SK-N-SH (cell line): ENCODE results near the gene MMP14. TPM values are rescaled to one million over a fixed set of nuclear protein-coding genes. Genes with fewer than 3 reads are reported as not detected.

Experiments used
- CTCF ChIA-PET: fragments of 300-600, 350-600 bp; formaldehyde crosslinking; extraction: SDS; loops from one replicate; lab custom pipeline; 2021; lab: Yijun Ruan, JAX
- POLR2A ChIA-PET: fragments of 350-600 bp; sonication (Branson Sonifier 250); formaldehyde crosslinking; extraction: SDS; loops from one replicate; lab custom pipeline; 2020; ENCODE audit warnings: antibody characterized with exemption, inconsistent platforms; lab: Yijun Ruan, JAX
- DNase-seq: peaks from one replicate; pipeline ENCODE4 v3.0.0; 2012
- H2AFZ ChIP-seq: fragments of 200-600 bp; sonication (generic); 2 replicates; pipeline ENCODE4 v1.8.1; 2016; ENCODE audit warnings: antibody characterized with exemption, mild to moderate bottlenecking, low read depth
- H3F3A ChIP-seq: fragments of 200-600 bp; sonication (generic); replicated peaks from 2 replicates; pipeline ENCODE3; 2016; ENCODE audit warnings: antibody characterized with exemption, mild to moderate bottlenecking; ENCODE audit not compliant: insufficient read depth
- H3K27ac ChIP-seq, 2 experiments: fragments of 200-500 bp in 1 of 2; fragments of 200-600 bp in 1 of 2; sonication (Bioruptor generic) in 1 of 2; sonication (generic), shearing (Covaris generic) in 1 of 2; 2 replicates each; pipeline versions ENCODE4 v1.5.1 to v1.6.1; 2014 to 2016; ENCODE audit warnings: low read depth in 2 of 2, inconsistent platforms in 1 of 2, low read length in 1 of 2, mild to moderate bottlenecking in 1 of 2, mixed read lengths in 1 of 2
- H3K27me3 ChIP-seq: fragments of 200-600 bp; sonication (generic), shearing (Covaris generic); 2 replicates; pipeline ENCODE4 v1.6.1; 2016; ENCODE audit warnings: mixed run types; ENCODE audit not compliant: insufficient read depth
- H3K36me3 ChIP-seq, 2 experiments: fragments of 200-500 bp in 1 of 2; fragments of 200-600 bp in 1 of 2; sonication (Bioruptor generic) in 1 of 2; sonication (generic) in 1 of 2; replicated peaks in 1 of 2; 2 replicates each; pipeline versions ENCODE3 to v1.5.1; 2014 to 2016; ENCODE audit warnings: low read length in 1 of 2, mild to moderate bottlenecking in 1 of 2; ENCODE audit not compliant: insufficient read depth in 2 of 2, control insufficient read depth in 1 of 2
- H3K4me1 ChIP-seq, 2 experiments: fragments of 200-500 bp in 1 of 2; fragments of 200-600 bp in 1 of 2; sonication (Bioruptor generic) in 1 of 2; sonication (generic), shearing (Covaris generic) in 1 of 2; 2 replicates each; pipeline versions ENCODE4 v1.5.1 to v1.6.1; 2014 to 2016; ENCODE audit warnings: low read depth in 1 of 2, low read length in 1 of 2, mixed run types in 1 of 2; ENCODE audit not compliant: insufficient read depth in 2 of 2, control insufficient read depth in 1 of 2
- H3K4me2 ChIP-seq: fragments of 200-600 bp; sonication (generic), shearing (Covaris generic); 2 replicates; pipeline ENCODE4 v1.6.1; 2017; ENCODE audit warnings: mixed run types
- H3K4me3 ChIP-seq, 2 experiments: fragments of 200-500 bp in 1 of 2; fragments of 200-600 bp in 1 of 2; sonication (Bioruptor generic) in 1 of 2; sonication (generic), shearing (Covaris generic) in 1 of 2; 2 replicates each; pipeline versions ENCODE4 v1.5.1 to v1.8.1; 2014 to 2016; ENCODE audit warnings: low read depth in 2 of 2, inconsistent platforms in 1 of 2, low read length in 1 of 2, mild to moderate bottlenecking in 1 of 2, mixed read lengths in 1 of 2, moderate library complexity in 1 of 2
- H3K79me2 ChIP-seq: fragments of 200-600 bp; sonication (generic); 2 replicates; pipeline ENCODE4 v1.8.1; 2017; ENCODE audit warnings: mild to moderate bottlenecking; ENCODE audit not compliant: insufficient read depth
- H3K9ac ChIP-seq: fragments of 200-600 bp; sonication (generic); 2 replicates; pipeline ENCODE4 v1.6.1; 2017; ENCODE audit warnings: mixed run types
- H3K9me2 ChIP-seq: fragments of 200-600 bp; sonication (generic); 2 replicates; pipeline ENCODE4 v1.6.1; 2017; ENCODE audit warnings: mixed run types
- H3K9me3 ChIP-seq: fragments of 200-600 bp; sonication (generic); 2 replicates; pipeline ENCODE4 v1.6.1; 2017; ENCODE audit warnings: mixed run types, mild to moderate bottlenecking, moderate library complexity
- H4K20me1 ChIP-seq: fragments of 200-600 bp; sonication (generic); 2 replicates; pipeline ENCODE4 v1.6.1; 2017; ENCODE audit warnings: mild to moderate bottlenecking, mixed run types; ENCODE audit not compliant: insufficient read depth
- ELF1 ChIP-seq: IDR thresholded peaks from 2 replicates; pipeline ENCODE4 v1.4.0; 2012
- EP300 ChIP-seq, 2 experiments: IDR thresholded peaks; 2 replicates each; pipeline versions ENCODE4 v1.4.0 to v1.6.1; 2012; ENCODE audit warnings: borderline replicate concordance in 1 of 2, low read depth in 1 of 2, low read length in 1 of 2
- FOSL2 ChIP-seq: IDR thresholded peaks from 2 replicates; pipeline ENCODE4 v1.4.0; 2012; ENCODE audit warnings: low read depth, mild to moderate bottlenecking, moderate library complexity, borderline replicate concordance
- FOXM1 ChIP-seq: IDR thresholded peaks from 2 replicates; pipeline ENCODE4 v1.4.0; 2012; ENCODE audit warnings: low read depth, mild to moderate bottlenecking
- GATA2 ChIP-seq: sonication (generic); formaldehyde crosslinking; IDR thresholded peaks from 2 replicates; pipeline ENCODE4 v1.5.0; 2020; ENCODE audit warnings: mild to moderate bottlenecking, missing genetic modification reagents
- IRF3 ChIP-seq: fragments of 150-350 bp; IDR thresholded peaks from 2 replicates; pipeline ENCODE4 v1.6.1; 2016; ENCODE audit warnings: mild to moderate bottlenecking, low read depth, low read length
- MEF2A ChIP-seq: IDR thresholded peaks from 2 replicates; pipeline ENCODE4 v1.4.0; 2012; ENCODE audit warnings: low read depth, borderline replicate concordance
- NRF1 ChIP-seq: IDR thresholded peaks from 2 replicates; pipeline ENCODE4 v1.6.1; 2012; ENCODE audit warnings: low read depth, mild to moderate bottlenecking, low read length
- RCOR1 ChIP-seq: fragments of 150-350 bp; IDR thresholded peaks from 2 replicates; pipeline ENCODE4 v1.6.1; 2017; ENCODE audit warnings: antibody characterized with exemption, low read length
- RFX5 ChIP-seq: IDR thresholded peaks from 2 replicates; pipeline ENCODE4 v1.6.1; 2012; ENCODE audit warnings: mild to moderate bottlenecking, improper control_type of control experiment, low read length
- RXRA ChIP-seq: IDR thresholded peaks from 2 replicates; pipeline ENCODE4 v1.4.0; 2012; ENCODE audit warnings: low read depth, mild to moderate bottlenecking, borderline replicate concordance
- TAF1 ChIP-seq: IDR thresholded peaks from 2 replicates; pipeline ENCODE4 v1.6.1; 2012; ENCODE audit warnings: low read depth, mild to moderate bottlenecking, low read length, moderate library complexity, borderline replicate concordance
- USF1 ChIP-seq: IDR thresholded peaks from 2 replicates; pipeline ENCODE4 v1.4.0; 2012; ENCODE audit warnings: low read depth, borderline replicate concordance
- USF2 ChIP-seq: fragments of 150-350 bp; IDR thresholded peaks from 2 replicates; pipeline ENCODE4 v1.6.1; 2017; ENCODE audit warnings: antibody characterized with exemption, low read length, low read depth, borderline replicate concordance
- YY1 ChIP-seq: IDR thresholded peaks from 2 replicates; pipeline ENCODE4 v1.4.0; 2012; ENCODE audit warnings: low read depth, mild to moderate bottlenecking
- WGBS: methylation state at CpG from one replicate; pipeline ENCODE4 v1.1.6; 2017; ENCODE audit warnings: low lambda C conversion rate; 5-methylcytosine and 5-hydroxymethylcytosine counted together
- polyA plus RNA-seq, 3 experiments: library from polyadenylated mRNA; depleted of rRNA; stranded (reverse); fragments of >200 nt; gene quantifications; 2 replicates each; pipeline ENCODE4 v1.2.3, GENCODE V29; 2012

Gene MMP14
- polyA plus RNA-seq, 1 of the 3 experiments (the other 2 are of a cell fraction), result 139 TPM

- Histone ChIP-seq H3K9ac (no peak overlapping the region), H4K20me1 (no peaks in the 10 kb centered on the region), H3K4me1 (no peaks in the 10 kb centered on the region), H3K79me2 (no peaks in the 10 kb centered on the region), H3K27ac (no peak overlapping the region), H3K9me3 (no peaks in the 10 kb centered on the region), H3K27me3 (peaks cover 64% of the 10 kb centered on the region), H3F3A (no peaks in the 10 kb centered on the region), H3K4me2 (no peak overlapping the region), H3K36me3 (no peaks in the 10 kb centered on the region), H3K4me3 (no peak overlapping the region), H2AFZ (no peak overlapping the region), H3K9me2 (no peaks in the 10 kb centered on the region)
- TF ChIP-seq FOSL2, result no peak
- POLR2A ChIA-PET, result no interaction called here
- no peak for DNase-seq
- CTCF ChIA-PET, result interaction anchor here (1.9 kb wide), 1 partner anchor 240 kb away, joined by 4 read pairs; no protein-coding TSS in a partner anchor
- 5% methylated on average over 5 of the region's 5 CpGs for WGBS
Observed at GRCh38 chr14:22797017-22797917, 39.1 kb upstream of the MMP14 start.

GRCh38 chr14:22798528-22798927 lies 37.9 kb upstream of the MMP14 start:
- TF ChIP-seq USF1, result no peak
- TF ChIP-seq YY1, result no peak
- TF ChIP-seq NRF1, result no peak
- no peak for TF ChIP-seq USF2
- no peak for TF ChIP-seq RFX5
- no peak for TF ChIP-seq TAF1
- TF ChIP-seq ELF1, result no peak
- no peak for TF ChIP-seq RCOR1
- TF ChIP-seq GATA2 (CRISPR knock-in tag), result no peak
- no peak for TF ChIP-seq RXRA
- TF ChIP-seq FOXM1, result no peak
- TF ChIP-seq EP300 (IDR thresholded peaks at IDR 0.05; ENCODE audit: borderline replicate concordance in 1 of 2, low read depth in 1 of 2, low read length in 1 of 2), result no peak
- no peak for TF ChIP-seq IRF3
- TF ChIP-seq MEF2A, result no peak
- H3K4me1 ChIP-seq, result no peaks in the 10 kb centered on the region
- POLR2A ChIA-PET, result interaction anchor here (0.5 kb wide), 1 partner anchor 25 kb away, joined by 3 read pairs; no protein-coding TSS in a partner anchor
- no peaks in the 10 kb centered on the region for H3F3A ChIP-seq
- H3K79me2 ChIP-seq, result no peaks in the 10 kb centered on the region
- DNase-seq, result no peak
- H3K9me2 ChIP-seq, result no peaks in the 10 kb centered on the region
- no peak overlapping the region for H3K4me2 ChIP-seq
- CTCF ChIA-PET, result interaction anchor here (0.9 kb wide), 1 partner anchor 24 kb away, joined by 3 read pairs; no protein-coding TSS in a partner anchor
- H3K27me3 ChIP-seq, result peaks cover 74% of the 10 kb centered on the region
- H2AFZ ChIP-seq, result no peak overlapping the region
- no peaks in the 10 kb centered on the region for H3K36me3 ChIP-seq
- no peak overlapping the region for H3K9ac ChIP-seq
- WGBS, result 7% methylated on average over 2 of the region's 2 CpGs
- H3K9me3 ChIP-seq, result no peaks in the 10 kb centered on the region
- no peaks in the 10 kb centered on the region for H4K20me1 ChIP-seq
- H3K4me3 ChIP-seq, result no peak overlapping the region
- H3K27ac ChIP-seq, result no peak overlapping the region
